H1 (cell line): ENCODE measurements around the gene RALGAPA2. TPM values are rescaled to one million over a fixed set of nuclear protein-coding genes. Genes with fewer than 3 reads are reported as not detected.

Experiments
- BRCA1 ChIP-seq: IDR thresholded peaks from 2 replicates; pipeline ENCODE4 v1.6.1; 2012; ENCODE audit warnings: low read depth, low read length, improper control_type of control experiment
- EP300 ChIP-seq, 2 experiments: IDR thresholded peaks; 1 replicate in 1 of 2; 2 replicates in 1 of 2; pipeline ENCODE4 v1.6.1; 2011 to 2012; ENCODE audit warnings: low read depth in 2 of 2, low read length in 2 of 2, mild to moderate bottlenecking in 2 of 2, borderline replicate concordance in 1 of 2, inconsistent platforms in 1 of 2, moderate library complexity in 1 of 2
- TAF7 ChIP-seq: optimal IDR thresholded peaks from 2 replicates; pipeline ENCODE3; 2011; ENCODE audit warnings: low read depth, mild to moderate bottlenecking, inconsistent platforms, low read length, moderate library complexity, borderline replicate concordance
- polyA plus RNA-seq, 7 experiments: library from polyadenylated mRNA; depleted of rRNA in 3 of 7; stranded (reverse) in 5 of 7; unstranded in 2 of 7; fragments of >200 nt in 5 of 7; fragments of 200-250 nt in 2 of 7; gene quantifications; 1 replicate in 5 of 7; 2 replicates in 1 of 7; 4 replicates in 1 of 7; pipeline versions ENCODE4 v1.2.1 to v1.2.3, GENCODE V29; 2011 to 2013; ENCODE audit warnings: missing spikeins in 2 of 7, mixed read lengths in 2 of 7
- total RNA-seq: library from RNA; stranded (reverse); fragmentation: NEBNext Ultra II Directional; extraction: Animal tissue kit (Norgen Biotek cat#: 25700); gene quantifications from 2 replicates; pipeline ENCODE4 v1.2.1, GENCODE V29; 2021

Gene RALGAPA2
- total and polyA plus RNA-seq, 2 of the 8 experiments (the other 6 are each of a cell fraction or from before 2014, with no cell fraction given): 5.1 to 25.5 TPM

DNA sequence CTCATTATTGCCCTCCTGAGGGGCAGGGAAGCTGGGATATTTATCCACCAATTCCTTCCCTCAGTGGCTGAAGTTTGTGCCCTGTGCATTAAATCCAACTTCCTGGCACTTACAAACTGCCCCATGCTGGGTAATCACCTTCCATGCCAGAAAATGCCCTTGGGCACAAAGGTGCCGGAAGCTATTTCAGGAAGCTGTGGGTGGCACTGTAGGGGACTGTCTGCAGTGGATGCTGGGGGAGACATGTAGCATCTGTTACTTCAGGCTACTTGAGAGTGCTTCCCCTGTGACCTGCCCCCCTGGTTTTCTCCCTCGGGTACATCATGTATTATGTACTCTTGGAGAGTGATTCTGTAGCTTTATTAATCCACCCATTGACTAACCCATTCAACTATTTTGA is 24.7 kb upstream of the RALGAPA2 start (continued):
- TF ChIP-seq TAF7 (no peak), BRCA1 (no peak), EP300 (IDR thresholded peaks at IDR 0.05; ENCODE audit: borderline replicate concordance in 1 of 2, low read depth in 2 of 2, low read length in 2 of 2) (no peak)
